ENCODE measurements around the gene CENPL.

DNA sequence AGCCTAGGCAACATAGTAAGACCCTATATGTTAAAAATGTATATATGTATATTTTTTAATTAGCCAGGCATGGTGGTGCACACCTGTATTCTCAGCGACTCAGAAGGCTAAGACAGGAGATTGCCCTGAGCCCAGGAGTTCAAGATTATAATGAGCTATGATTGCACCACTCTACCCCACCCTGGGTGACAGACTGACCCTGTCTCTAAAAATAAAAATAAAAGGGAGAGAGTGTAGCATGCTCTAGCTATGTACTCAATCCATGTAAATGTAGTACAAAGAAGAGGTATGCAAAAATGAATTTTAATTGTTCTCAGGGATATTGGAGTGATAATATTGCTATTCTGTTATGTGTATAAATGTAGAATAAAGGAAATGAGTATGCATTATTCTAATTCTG, 53.1 kb downstream of the CENPL start:
- no peak for TF ChIP-seq POLR2A (IDR thresholded peaks at IDR 0.05; ENCODE audit: low read depth)
- TF ChIP-seq, protein P1, sequence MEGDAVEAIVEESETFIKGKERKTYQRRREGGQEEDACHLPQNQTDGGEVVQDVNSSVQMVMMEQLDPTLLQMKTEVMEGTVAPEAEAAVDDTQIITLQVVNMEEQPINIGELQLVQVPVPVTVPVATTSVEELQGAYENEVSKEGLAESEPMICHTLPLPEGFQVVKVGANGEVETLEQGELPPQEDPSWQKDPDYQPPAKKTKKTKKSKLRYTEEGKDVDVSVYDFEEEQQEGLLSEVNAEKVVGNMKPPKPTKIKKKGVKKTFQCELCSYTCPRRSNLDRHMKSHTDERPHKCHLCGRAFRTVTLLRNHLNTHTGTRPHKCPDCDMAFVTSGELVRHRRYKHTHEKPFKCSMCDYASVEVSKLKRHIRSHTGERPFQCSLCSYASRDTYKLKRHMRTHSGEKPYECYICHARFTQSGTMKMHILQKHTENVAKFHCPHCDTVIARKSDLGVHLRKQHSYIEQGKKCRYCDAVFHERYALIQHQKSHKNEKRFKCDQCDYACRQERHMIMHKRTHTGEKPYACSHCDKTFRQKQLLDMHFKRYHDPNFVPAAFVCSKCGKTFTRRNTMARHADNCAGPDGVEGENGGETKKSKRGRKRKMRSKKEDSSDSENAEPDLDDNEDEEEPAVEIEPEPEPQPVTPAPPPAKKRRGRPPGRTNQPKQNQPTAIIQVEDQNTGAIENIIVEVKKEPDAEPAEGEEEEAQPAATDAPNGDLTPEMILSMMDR (IDR thresholded peaks at IDR 0.05): no peak
